Measurements from ENCODE around the gene CAB39. TPM values are rescaled to one million over a fixed set of nuclear protein-coding genes. Genes with fewer than 3 reads are reported as not detected.
A peak's percentile ranks its signal among the peaks of the same experiment; 100 is the strongest.

Gene CAB39
- total and polyA plus RNA-seq, 2 donors (not counting 3 experiments of a cell fraction or from before 2014, with no cell fraction given), result 25.7 to 53.7 TPM

- ChIA-PET POLR2A (no interaction called here), CTCF (no interaction called here)
- dilution Hi-C loops (cut with MboI; ENCODE audit: extremely low pct_ligation_motif_present, low sequenced_read_pairs), result no loop called here
- H3K4me1 ChIP-seq (ENCODE audit: control insufficient read depth, extremely low read depth, insufficient read depth, low read length), result peaks cover 4% of the 10 kb centered on the region
- no peaks in the 10 kb centered on the region for H3K9me3 ChIP-seq (replicated peaks; ENCODE audit: control insufficient read depth, insufficient read depth, low read length)
- H2AFZ ChIP-seq (ENCODE audit: low read depth, low read length), result no peak overlapping the region
- FAIRE-seq, result no peak
- no peaks in the 10 kb centered on the region for H4K20me1 ChIP-seq (replicated peaks; ENCODE audit: control insufficient read depth, extremely low read depth, insufficient read depth, low read length)
- peaks cover 29 to 42% of the 10 kb centered on the region in 2 experiments for H3K27me3 ChIP-seq (ENCODE audit: control insufficient read depth in 2 of 2, insufficient read depth in 2 of 2, low read length in 2 of 2)
- no peak overlapping the region for H3K4me2 ChIP-seq (ENCODE audit: insufficient read depth, low read length)
- no peaks in the 10 kb centered on the region for H3K9me1 ChIP-seq (replicated peaks; ENCODE audit: control insufficient read depth, extremely low read depth, insufficient read depth, low read length)
- BruUV-seq (replicated peaks), result no TSS peak
- no peak for DNase-seq (ENCODE audit: low read depth, low spot score)
- H3K79me2 ChIP-seq (ENCODE audit: control insufficient read depth, insufficient read depth, low read length), result no peaks in the 10 kb centered on the region
- no peak overlapping the region for H3K9ac ChIP-seq (replicated peaks; ENCODE audit: extremely low read depth, insufficient read depth, low read length)
- H3K4me3 ChIP-seq (replicated peaks in 1 of 3; ENCODE audit: insufficient read depth in 1 of 3, low read depth in 1 of 3, low read length in 3 of 3), result no peak overlapping the region
- no peaks in the 10 kb centered on the region for H3K36me3 ChIP-seq (ENCODE audit: control insufficient read depth in 2 of 2, extremely low read depth in 1 of 2, insufficient read depth in 2 of 2, low read length in 2 of 2)
- TF ChIP-seq POLR2AphosphoS5 (IDR thresholded peaks at IDR 0.05; ENCODE audit: insufficient read depth, low read depth, low read length) (no peak), EZH2 (IDR thresholded peaks at IDR 0.05; ENCODE audit: borderline replicate concordance, low read depth, low read length, severe bottlenecking) (peak; percentile 11)
- intact Hi-C loops (cut with micrococcal nuclease), result no loop called here
- H3K27ac ChIP-seq (ENCODE audit: insufficient read depth, low read depth, low read length), result no peak overlapping the region
Measured at GRCh38 chr2:230863031-230863430, 150.4 kb downstream of the CAB39 start.

- H3K27ac ChIP-seq (ENCODE audit: insufficient read depth, low read depth, low read length), result no peak overlapping the region
- no TSS peak for BruUV-seq (replicated peaks)
- TF ChIP-seq EZH2 (IDR thresholded peaks at IDR 0.05; ENCODE audit: borderline replicate concordance, low read depth, low read length, severe bottlenecking) (no peak), CTCF (IDR thresholded peaks at IDR 0.05; ENCODE audit: extremely low read depth in 1 of 2, insufficient read depth in 1 of 2, low read depth in 1 of 2, low read length in 2 of 2) (no peak), JUN (IDR thresholded peaks at IDR 0.05; ENCODE audit: borderline replicate concordance, insufficient read depth, insufficient read length, low read depth) (no peak), POLR2A (IDR thresholded peaks at IDR 0.05; ENCODE audit: low read depth, low read length) (no peak), MAX (IDR thresholded peaks at IDR 0.05; ENCODE audit: insufficient read depth, insufficient read length) (no peak), MYC (IDR thresholded peaks at IDR 0.05; ENCODE audit: low read depth, low read length) (no peak), FOS (IDR thresholded peaks at IDR 0.05; ENCODE audit: borderline replicate concordance, insufficient read depth, low read length) (no peak), POLR2AphosphoS5 (IDR thresholded peaks at IDR 0.05; ENCODE audit: insufficient read depth, low read depth, low read length) (no peak), GATA2 (IDR thresholded peaks at IDR 0.05; ENCODE audit: insufficient read depth, insufficient read length, low read depth, low read length) (no peak)
- H2AFZ ChIP-seq (ENCODE audit: low read depth, low read length), result no peak overlapping the region
- no peak overlapping the region for H3K4me2 ChIP-seq (ENCODE audit: insufficient read depth, low read length)
- dilution Hi-C loops (cut with MboI; ENCODE audit: extremely low pct_ligation_motif_present, low sequenced_read_pairs), result no loop called here
- H3K4me3 ChIP-seq (replicated peaks in 1 of 3; ENCODE audit: insufficient read depth in 1 of 3, low read depth in 1 of 3, low read length in 3 of 3), result no peak overlapping the region
- no peaks in the 10 kb centered on the region for H3K9me1 ChIP-seq (replicated peaks; ENCODE audit: control insufficient read depth, extremely low read depth, insufficient read depth, low read length)
- H3K4me1 ChIP-seq (ENCODE audit: control insufficient read depth, extremely low read depth, insufficient read depth, low read length), result peaks cover 4% of the 10 kb centered on the region
- ChIA-PET POLR2A (no interaction called here), CTCF (no interaction called here)
- FAIRE-seq (no peak), DNase-seq (ENCODE audit: low read depth, low spot score) (no peak)
- H3K9ac ChIP-seq (replicated peaks; ENCODE audit: extremely low read depth, insufficient read depth, low read length), result no peak overlapping the region
- H3K27me3 ChIP-seq (ENCODE audit: control insufficient read depth in 2 of 2, insufficient read depth in 2 of 2, low read length in 2 of 2), result peaks cover 27 to 42% of the 10 kb centered on the region in 2 experiments
- intact Hi-C loops (cut with micrococcal nuclease), result no loop called here
- H3K9me3 ChIP-seq (replicated peaks; ENCODE audit: control insufficient read depth, insufficient read depth, low read length), result no peaks in the 10 kb centered on the region
- H3K79me2 ChIP-seq (ENCODE audit: control insufficient read depth, insufficient read depth, low read length), result no peaks in the 10 kb centered on the region
- H3K36me3 ChIP-seq (ENCODE audit: control insufficient read depth in 2 of 2, extremely low read depth in 1 of 2, insufficient read depth in 2 of 2, low read length in 2 of 2), result no peaks in the 10 kb centered on the region
- H4K20me1 ChIP-seq (replicated peaks; ENCODE audit: control insufficient read depth, extremely low read depth, insufficient read depth, low read length), result no peaks in the 10 kb centered on the region
Measured at GRCh38 chr2:230863442-230864121, 150.9 kb downstream of the CAB39 start.

Measured in endothelial cell of umbilical vein (primary cell).